SK-N-SH treated with all-trans-retinoic acid at 6 μM for 48 hours (cell line): ENCODE results near the gene ANKS1A.
"Not testable (repeated sequence)": the region's sequence is repeated elsewhere in the genome, so short reads cannot be mapped to it uniquely, and the experiment has no call there.

Experiments used
- ATAC-seq: fragments of 200-7000 bp; cut with Tn5 transposase; 3 replicates; pipeline ENCODE4 v1.9.1; 2020; ENCODE audit warnings: mild to moderate bottlenecking, moderate library complexity
- ARNTL ChIP-seq: fragments of 450-650 bp; formaldehyde crosslinking; IDR thresholded peaks from 2 replicates; pipeline ENCODE4 v1.5.0; 2020; ENCODE audit warnings: low read depth, mild to moderate bottlenecking, moderate library complexity, borderline replicate concordance
- BACH2 ChIP-seq: fragments of 250-450 bp; sonication (Bioruptor Pico); IDR thresholded peaks from 2 replicates; pipeline ENCODE4 v1.9.0; 2021; ENCODE audit warnings: mild to moderate bottlenecking, borderline replicate concordance
- CSDC2 ChIP-seq: fragments of 250-450 bp; sonication (Bioruptor Pico); IDR thresholded peaks from 2 replicates; pipeline ENCODE4 v1.5.0; 2020; ENCODE audit warnings: mild to moderate bottlenecking, moderate library complexity
- ESRRG ChIP-seq: fragments of 250-450 bp; sonication (Bioruptor Pico); IDR thresholded peaks from 2 replicates; pipeline ENCODE4 v1.6.1; 2021; ENCODE audit warnings: mild to moderate bottlenecking
- GLIS3 ChIP-seq: fragments of 250-450 bp; sonication (Bioruptor Pico); IDR thresholded peaks from 2 replicates; pipeline ENCODE4 v1.5.0; 2020; ENCODE audit warnings: mild to moderate bottlenecking, moderate library complexity
- ISL1 ChIP-seq: fragments of 250-450 bp; sonication (Bioruptor Pico); IDR thresholded peaks from 2 replicates; pipeline ENCODE4 v2.1.2; 2022; ENCODE audit warnings: mild to moderate bottlenecking, moderate library complexity
- OSR1 ChIP-seq: fragments of 250-450 bp; sonication (Bioruptor Pico); IDR thresholded peaks from 2 replicates; pipeline ENCODE4 v1.8.0; 2022; ENCODE audit warnings: moderate library complexity, mild to moderate bottlenecking, inconsistent platforms
- RARB ChIP-seq: fragments of 250-450 bp; sonication (Bioruptor Pico); IDR thresholded peaks from 2 replicates; pipeline ENCODE4 v1.8.0; 2021; ENCODE audit warnings: mild to moderate bottlenecking, moderate library complexity
- SNAI2 ChIP-seq: fragments of 250-450 bp; sonication (Bioruptor Pico); IDR thresholded peaks from 2 replicates; pipeline ENCODE4 v1.5.0; 2020; ENCODE audit warnings: mild to moderate bottlenecking, moderate library complexity
- TCF4 ChIP-seq: fragments of 250-450 bp; sonication (Bioruptor Pico); IDR thresholded peaks from 2 replicates; pipeline ENCODE4 v1.8.0; 2021; ENCODE audit warnings: mild to moderate bottlenecking, moderate library complexity, borderline replicate concordance
- TOX ChIP-seq: fragments of 250-450 bp; sonication (Bioruptor Pico); IDR thresholded peaks from 2 replicates; pipeline ENCODE4 v1.8.0; 2021; ENCODE audit warnings: mild to moderate bottlenecking, moderate library complexity, borderline replicate concordance
- ZC3H10 ChIP-seq: fragments of 250-450 bp; sonication (Bioruptor Pico); IDR thresholded peaks from 2 replicates; pipeline ENCODE4 v1.5.1; 2021; ENCODE audit warnings: mild to moderate bottlenecking, moderate library complexity
- ZFP3 ChIP-seq: fragments of 250-450 bp; sonication (Bioruptor Pico); IDR thresholded peaks from 2 replicates; pipeline ENCODE4 v1.5.0; 2020; ENCODE audit warnings: mild to moderate bottlenecking, moderate library complexity
- ZFP30 ChIP-seq: fragments of 450-650 bp; formaldehyde crosslinking; IDR thresholded peaks from 2 replicates; pipeline ENCODE4 v1.5.0; 2022; ENCODE audit warnings: mild to moderate bottlenecking, moderate library complexity
- ZNF70 ChIP-seq: fragments of 450-650 bp; formaldehyde crosslinking; IDR thresholded peaks from 2 replicates; pipeline ENCODE4 v1.5.0; 2020; ENCODE audit warnings: mild to moderate bottlenecking, moderate library complexity
- ZNF8 ChIP-seq: fragments of 450-650 bp; formaldehyde crosslinking; IDR thresholded peaks from 2 replicates; pipeline ENCODE4 v1.5.0; 2020; ENCODE audit warnings: mild to moderate bottlenecking, moderate library complexity
- TF ChIP-seq, protein P1 (sequence below): fragments of 250-450 bp; sonication (Bioruptor Pico); IDR thresholded peaks from 2 replicates; pipeline ENCODE4 v1.8.0; 2021; ENCODE audit warnings: low read depth, mild to moderate bottlenecking, moderate library complexity, borderline replicate concordance
- TF ChIP-seq, protein P2 (sequence below): fragments of 250-450 bp; sonication (Bioruptor Pico); IDR thresholded peaks from 2 replicates; pipeline ENCODE4 v1.5.0; 2020; ENCODE audit warnings: mild to moderate bottlenecking, moderate library complexity
- TF ChIP-seq, protein P3 (sequence below): fragments of 250-450 bp; sonication (Bioruptor Pico); IDR thresholded peaks from 2 replicates; pipeline ENCODE4 v1.5.1; 2021; ENCODE audit warnings: mild to moderate bottlenecking, moderate library complexity
- TF ChIP-seq, protein P4 (sequence below): fragments of 250-450 bp; sonication (Bioruptor Pico); IDR thresholded peaks from 2 replicates; pipeline ENCODE4 v1.8.0; 2020; ENCODE audit warnings: mild to moderate bottlenecking, moderate library complexity, borderline replicate concordance

ANKS1A gene

DNA sequence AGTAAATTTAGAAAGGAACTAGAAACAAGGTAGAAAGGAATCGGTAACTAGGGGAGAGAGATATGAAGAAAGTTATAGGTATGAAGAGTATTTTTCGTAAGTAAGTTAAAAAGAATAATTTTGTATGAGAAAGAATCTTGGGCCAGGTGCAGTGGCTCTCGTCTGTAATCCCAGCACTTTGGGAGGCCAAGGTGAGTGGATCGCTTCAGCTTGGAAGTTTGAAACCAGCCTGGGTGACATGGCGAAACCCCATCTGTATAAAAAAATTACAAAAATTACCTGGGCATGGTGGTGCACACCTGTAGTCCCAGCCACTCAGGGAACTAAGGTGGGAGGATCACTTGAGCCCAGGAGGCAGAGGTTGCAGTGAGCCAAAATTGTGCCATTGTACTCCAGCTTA is 210.1 kb downstream of the ANKS1A start:
- TF ChIP-seq TOX (CRISPR knock-in tag): no peak
- TF ChIP-seq, protein P1, sequence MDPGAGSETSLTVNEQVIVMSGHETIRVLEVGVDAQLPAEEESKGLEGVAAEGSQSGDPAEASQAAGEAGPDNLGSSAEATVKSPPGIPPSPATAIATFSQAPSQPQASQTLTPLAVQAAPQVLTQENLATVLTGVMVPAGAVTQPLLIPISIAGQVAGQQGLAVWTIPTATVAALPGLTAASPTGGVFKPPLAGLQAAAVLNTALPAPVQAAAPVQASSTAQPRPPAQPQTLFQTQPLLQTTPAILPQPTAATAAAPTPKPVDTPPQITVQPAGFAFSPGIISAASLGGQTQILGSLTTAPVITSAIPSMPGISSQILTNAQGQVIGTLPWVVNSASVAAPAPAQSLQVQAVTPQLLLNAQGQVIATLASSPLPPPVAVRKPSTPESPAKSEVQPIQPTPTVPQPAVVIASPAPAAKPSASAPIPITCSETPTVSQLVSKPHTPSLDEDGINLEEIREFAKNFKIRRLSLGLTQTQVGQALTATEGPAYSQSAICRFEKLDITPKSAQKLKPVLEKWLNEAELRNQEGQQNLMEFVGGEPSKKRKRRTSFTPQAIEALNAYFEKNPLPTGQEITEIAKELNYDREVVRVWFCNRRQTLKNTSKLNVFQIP (CRISPR knock-in tag): no peak
- TF ChIP-seq ZNF70 (CRISPR knock-in tag): no peak
- no peak for TF ChIP-seq BACH2 (CRISPR knock-in tag)
- TF ChIP-seq ESRRG: no peak
- TF ChIP-seq SNAI2 (CRISPR knock-in tag): no peak
- TF ChIP-seq CSDC2 (CRISPR knock-in tag): no peak
- no peak for TF ChIP-seq GLIS3
- TF ChIP-seq, protein P2, sequence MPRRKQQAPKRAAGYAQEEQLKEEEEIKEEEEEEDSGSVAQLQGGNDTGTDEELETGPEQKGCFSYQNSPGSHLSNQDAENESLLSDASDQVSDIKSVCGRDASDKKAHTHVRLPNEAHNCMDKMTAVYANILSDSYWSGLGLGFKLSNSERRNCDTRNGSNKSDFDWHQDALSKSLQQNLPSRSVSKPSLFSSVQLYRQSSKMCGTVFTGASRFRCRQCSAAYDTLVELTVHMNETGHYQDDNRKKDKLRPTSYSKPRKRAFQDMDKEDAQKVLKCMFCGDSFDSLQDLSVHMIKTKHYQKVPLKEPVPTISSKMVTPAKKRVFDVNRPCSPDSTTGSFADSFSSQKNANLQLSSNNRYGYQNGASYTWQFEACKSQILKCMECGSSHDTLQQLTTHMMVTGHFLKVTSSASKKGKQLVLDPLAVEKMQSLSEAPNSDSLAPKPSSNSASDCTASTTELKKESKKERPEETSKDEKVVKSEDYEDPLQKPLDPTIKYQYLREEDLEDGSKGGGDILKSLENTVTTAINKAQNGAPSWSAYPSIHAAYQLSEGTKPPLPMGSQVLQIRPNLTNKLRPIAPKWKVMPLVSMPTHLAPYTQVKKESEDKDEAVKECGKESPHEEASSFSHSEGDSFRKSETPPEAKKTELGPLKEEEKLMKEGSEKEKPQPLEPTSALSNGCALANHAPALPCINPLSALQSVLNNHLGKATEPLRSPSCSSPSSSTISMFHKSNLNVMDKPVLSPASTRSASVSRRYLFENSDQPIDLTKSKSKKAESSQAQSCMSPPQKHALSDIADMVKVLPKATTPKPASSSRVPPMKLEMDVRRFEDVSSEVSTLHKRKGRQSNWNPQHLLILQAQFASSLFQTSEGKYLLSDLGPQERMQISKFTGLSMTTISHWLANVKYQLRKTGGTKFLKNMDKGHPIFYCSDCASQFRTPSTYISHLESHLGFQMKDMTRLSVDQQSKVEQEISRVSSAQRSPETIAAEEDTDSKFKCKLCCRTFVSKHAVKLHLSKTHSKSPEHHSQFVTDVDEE (CRISPR knock-in tag): no peak
- TF ChIP-seq, protein P3, sequence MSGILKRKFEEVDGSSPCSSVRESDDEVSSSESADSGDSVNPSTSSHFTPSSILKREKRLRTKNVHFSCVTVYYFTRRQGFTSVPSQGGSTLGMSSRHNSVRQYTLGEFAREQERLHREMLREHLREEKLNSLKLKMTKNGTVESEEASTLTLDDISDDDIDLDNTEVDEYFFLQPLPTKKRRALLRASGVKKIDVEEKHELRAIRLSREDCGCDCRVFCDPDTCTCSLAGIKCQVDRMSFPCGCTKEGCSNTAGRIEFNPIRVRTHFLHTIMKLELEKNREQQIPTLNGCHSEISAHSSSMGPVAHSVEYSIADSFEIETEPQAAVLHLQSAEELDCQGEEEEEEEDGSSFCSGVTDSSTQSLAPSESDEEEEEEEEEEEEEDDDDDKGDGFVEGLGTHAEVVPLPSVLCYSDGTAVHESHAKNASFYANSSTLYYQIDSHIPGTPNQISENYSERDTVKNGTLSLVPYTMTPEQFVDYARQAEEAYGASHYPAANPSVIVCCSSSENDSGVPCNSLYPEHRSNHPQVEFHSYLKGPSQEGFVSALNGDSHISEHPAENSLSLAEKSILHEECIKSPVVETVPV (CRISPR knock-in tag): no peak
- no peak for TF ChIP-seq ZFP30 (CRISPR knock-in tag)
- no peak for TF ChIP-seq TCF4
- no peak for TF ChIP-seq ZNF8 (CRISPR knock-in tag)
- no peak for TF ChIP-seq ISL1 (CRISPR knock-in tag)
- no peak for TF ChIP-seq ZFP3 (CRISPR knock-in tag)
- TF ChIP-seq, protein P4, sequence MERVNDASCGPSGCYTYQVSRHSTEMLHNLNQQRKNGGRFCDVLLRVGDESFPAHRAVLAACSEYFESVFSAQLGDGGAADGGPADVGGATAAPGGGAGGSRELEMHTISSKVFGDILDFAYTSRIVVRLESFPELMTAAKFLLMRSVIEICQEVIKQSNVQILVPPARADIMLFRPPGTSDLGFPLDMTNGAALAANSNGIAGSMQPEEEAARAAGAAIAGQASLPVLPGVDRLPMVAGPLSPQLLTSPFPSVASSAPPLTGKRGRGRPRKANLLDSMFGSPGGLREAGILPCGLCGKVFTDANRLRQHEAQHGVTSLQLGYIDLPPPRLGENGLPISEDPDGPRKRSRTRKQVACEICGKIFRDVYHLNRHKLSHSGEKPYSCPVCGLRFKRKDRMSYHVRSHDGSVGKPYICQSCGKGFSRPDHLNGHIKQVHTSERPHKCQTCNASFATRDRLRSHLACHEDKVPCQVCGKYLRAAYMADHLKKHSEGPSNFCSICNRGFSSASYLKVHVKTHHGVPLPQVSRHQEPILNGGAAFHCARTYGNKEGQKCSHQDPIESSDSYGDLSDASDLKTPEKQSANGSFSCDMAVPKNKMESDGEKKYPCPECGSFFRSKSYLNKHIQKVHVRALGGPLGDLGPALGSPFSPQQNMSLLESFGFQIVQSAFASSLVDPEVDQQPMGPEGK (CRISPR knock-in tag): no peak
- TF ChIP-seq ZC3H10: no peak
- TF ChIP-seq ARNTL: no peak
- TF ChIP-seq OSR1 (CRISPR knock-in tag): no peak
- ATAC-seq: no peak

DNA sequence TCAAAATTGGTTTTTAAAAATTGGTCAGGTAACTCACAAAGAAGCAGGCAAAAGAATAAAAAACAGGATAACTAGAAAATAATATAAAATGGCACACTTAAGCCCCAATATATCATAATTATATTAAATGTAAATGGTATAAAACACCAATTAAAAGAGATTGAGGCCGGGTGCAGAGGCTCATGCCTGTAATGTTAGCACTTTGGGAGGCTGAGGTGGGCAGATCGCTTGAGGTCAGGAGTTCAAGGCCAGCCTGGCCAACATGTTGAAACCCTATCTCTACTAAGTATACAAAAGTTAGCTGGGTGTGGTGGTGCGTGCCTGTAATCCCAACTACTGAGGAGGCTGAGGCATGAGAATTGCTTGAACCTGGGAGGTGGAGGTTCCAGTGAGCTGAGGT is 216.0 kb downstream of the ANKS1A start:
- no peak for ATAC-seq
- no peak for TF ChIP-seq RARB (CRISPR knock-in tag)
- TF ChIP-seq TOX (CRISPR knock-in tag): no peak
- TF ChIP-seq ESRRG: no peak
- TF ChIP-seq SNAI2 (CRISPR knock-in tag): no peak
- no peak for TF ChIP-seq OSR1 (CRISPR knock-in tag)

DNA sequence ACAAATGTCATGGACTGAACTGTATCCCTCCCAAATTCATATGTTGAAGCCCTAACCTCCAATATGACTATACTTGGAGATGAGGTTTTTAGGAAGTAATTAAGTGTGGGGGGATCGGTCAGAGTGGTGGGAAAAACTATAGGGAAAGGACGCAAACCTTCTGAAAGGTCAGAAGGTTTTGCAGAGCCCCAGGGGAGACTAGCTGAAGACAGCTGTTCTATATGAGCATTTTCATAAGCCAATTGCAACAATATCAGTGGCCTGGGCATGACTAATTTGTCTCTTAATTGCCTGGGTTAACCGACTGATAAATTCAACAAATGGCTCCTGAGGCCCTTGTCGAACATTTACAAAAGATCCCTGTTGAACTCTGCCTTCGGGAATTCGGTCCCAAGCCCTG is 217.0 kb downstream of the ANKS1A start:
- ATAC-seq: not testable (repeated sequence)

DNA sequence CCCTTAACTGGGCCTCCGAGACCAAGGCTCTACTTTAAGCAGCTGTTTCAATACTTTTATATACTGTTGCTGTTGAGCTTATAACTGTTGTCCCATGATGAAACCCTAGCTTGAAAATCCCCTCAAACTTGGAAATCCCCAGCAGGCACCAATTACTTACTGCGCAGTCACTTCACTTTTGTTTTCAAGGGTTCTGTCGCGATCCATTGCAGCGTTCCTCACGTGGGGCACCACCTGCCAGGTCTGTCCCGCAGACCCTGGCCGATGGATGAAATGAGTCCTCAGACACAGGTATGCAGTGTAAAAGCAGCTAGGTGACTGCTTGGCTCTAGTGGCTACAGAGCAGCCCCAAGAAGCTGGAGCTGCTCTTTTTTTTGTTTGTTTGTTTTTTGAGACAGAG is 218.2 kb downstream of the ANKS1A start:
- ATAC-seq: not testable (repeated sequence)

DNA sequence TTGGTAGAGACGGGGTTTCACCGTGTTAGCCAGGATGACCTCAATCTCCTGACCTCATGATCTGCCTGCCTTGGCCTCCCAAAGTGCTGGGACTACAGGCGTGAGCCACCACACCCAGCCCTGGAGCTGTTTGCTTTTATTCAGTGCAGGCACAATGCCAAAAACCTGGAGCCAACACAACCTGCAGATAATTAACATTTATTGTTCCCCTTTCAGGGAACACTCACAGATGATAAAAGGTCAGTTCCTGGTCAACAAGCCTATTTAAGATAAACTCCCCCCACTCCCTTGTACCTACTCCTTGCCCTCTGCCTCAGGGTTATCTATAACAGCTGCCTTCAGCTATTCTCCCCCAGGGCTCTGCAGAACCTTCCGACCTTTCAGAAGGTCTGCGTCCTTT is 218.7 kb downstream of the ANKS1A start:
- ATAC-seq: not testable (repeated sequence)
